AG04449 (cell line): ENCODE data around the gene PHLDB3.
A peak's percentile ranks its signal among the peaks of the same experiment; 100 is the strongest.
"Not testable (repeated sequence)": the region's sequence is repeated elsewhere in the genome, so short reads cannot be mapped to it uniquely, and the experiment has no call there.

ENCODE experiments used
- CTCF ChIA-PET: fragments of 350-600 bp; formaldehyde crosslinking; extraction: SDS; loops from one replicate; lab custom pipeline; 2021; ENCODE audit warnings: antibody characterized with exemption; lab: Yijun Ruan, JAX
- POLR2A ChIA-PET: fragments of 400-600, 350-600 bp; formaldehyde crosslinking; extraction: SDS; loops from one replicate; lab custom pipeline; 2020; ENCODE audit warnings: antibody characterized with exemption, inconsistent platforms; lab: Yijun Ruan, JAX
- DNase-seq: peaks from one replicate; pipeline ENCODE4 v3.0.0-alpha.2; 2010; ENCODE audit warnings: low read depth, low spot score
- H3K4me3 ChIP-seq: 2 replicates; pipeline ENCODE4 v1.5.1; 2011; ENCODE audit warnings: low read depth, mild to moderate bottlenecking, control low read depth, low read length
- CTCF ChIP-seq: IDR thresholded peaks from one replicate; pipeline ENCODE4 v1.5.1; 2011; ENCODE audit warnings: mild to moderate bottlenecking, moderate library complexity, low read length, control low read depth, inconsistent platforms; ENCODE audit not compliant: insufficient read depth; ENCODE audit errors: missing control alignments

The PHLDB3 gene

GRCh38 chr19:43525836-43526771 is 21.6 kb upstream of the PHLDB3 start:
- CTCF ChIA-PET: interaction anchor here (1.3 to 15.4 kb wide), 5 partner anchors 10 to 92 kb away, joined by 4 to 609 read pairs (median 9); no protein-coding TSS in a partner anchor
- POLR2A ChIA-PET: no interaction called here
- TF ChIP-seq CTCF: no peak
- H3K4me3 ChIP-seq: peak overlapping the region; percentile 85
- no peak for DNase-seq

GRCh38 chr19:43524922-43525835 is 20.6 kb upstream of the PHLDB3 start:
- POLR2A ChIA-PET: no interaction called here
- TF ChIP-seq CTCF: no peak
- peak overlapping the region; percentile 85 for H3K4me3 ChIP-seq
- CTCF ChIA-PET: interaction anchor here (0.6 to 15.4 kb wide), 11 partner anchors 9 to 286 kb away, joined by 3 to 609 read pairs (median 4); no protein-coding TSS in a partner anchor
- no peak for DNase-seq

- H3K4me3 ChIP-seq, DNase-seq: not testable (repeated sequence)
- CTCF ChIA-PET: interaction anchor here (0.8 to 15.4 kb wide), 8 partner anchors 8 to 91 kb away, joined by 3 to 609 read pairs (median 8); no protein-coding TSS in a partner anchor
- POLR2A ChIA-PET: interaction anchor here (1.1 kb wide), 1 partner anchor 9 kb away, joined by 4 read pairs; the partner anchor contains the start of gene ZNF575
These were observed 19.1 kb upstream of the PHLDB3 start for GRCh38 chr19:43523696-43524095.

GRCh38 chr19:43522929-43523328 is 18.4 kb upstream of the PHLDB3 start:
- no peak for DNase-seq
- ChIA-PET POLR2A (no interaction called here), CTCF (interaction anchor here (0.7 to 15.4 kb wide), 8 partner anchors 9 to 97 kb away, joined by 3 to 609 read pairs (median 4); no protein-coding TSS in a partner anchor)
- no peak overlapping the region for H3K4me3 ChIP-seq
- no peak for TF ChIP-seq CTCF

GRCh38 chr19:43519436-43520088 is 15.0 kb upstream of the PHLDB3 start:
- DNase-seq: peak; percentile 85
- POLR2A ChIA-PET: interaction anchor here (0.7 to 1.3 kb wide), 3 partner anchors 13 to 75 kb away, joined by 3 to 6 read pairs (median 6); partner anchors contain the start of gene ZNF575
- no peak overlapping the region for H3K4me3 ChIP-seq
- CTCF ChIA-PET: interaction anchor here (0.5 to 15.4 kb wide), 34 partner anchors 8 to 415 kb away, joined by 3 to 609 read pairs (median 6); partner anchors contain the start of genes LYPD3, PHLDB3 and ZNF575
- peak; percentile 81 for TF ChIP-seq CTCF
